ELR (cell line): Measurements from ENCODE around the gene EFHC2.

Source experiments
- DNase-seq: peaks from one replicate; pipeline ENCODE4 v3.0.0-alpha.2; 2015; ENCODE audit warnings: low read depth

EFHC2 gene

GRCh38 chrX:44343412-44344141 is at the start of gene EFHC2:
EFHC2 (minus strand) TSS chrX:44343672; CDS start chrX:44343588, 84 bp downstream.
- DNase-seq: peak; percentile 40

GRCh38 chrX:44392767-44393166 is 49.3 kb upstream of the EFHC2 start:
- DNase-seq: no peak

GRCh38 chrX:44384688-44385338 is 41.3 kb upstream of the EFHC2 start:
- DNase-seq: no peak

GRCh38 chrX:44382871-44383270 is 39.4 kb upstream of the EFHC2 start:
- peak; percentile 2 for DNase-seq

- no peak for DNase-seq
Measured at GRCh38 chrX:44352758-44353157, 9.3 kb upstream of the EFHC2 start.

GRCh38 chrX:44349561-44349960 is 6.1 kb upstream of the EFHC2 start:
- DNase-seq: no peak

- no peak for DNase-seq
Measured at GRCh38 chrX:44344687-44345086, 1.2 kb upstream of the EFHC2 start.

- no peak for DNase-seq
Measured at GRCh38 chrX:44344194-44344593, 722 bp upstream of the EFHC2 start.

GRCh38 chrX:44342866-44343265 is 606 bp downstream of the EFHC2 start:
- DNase-seq: no peak

- no peak for DNase-seq
Measured at GRCh38 chrX:44338361-44338760, 5.1 kb downstream of the EFHC2 start.

- DNase-seq: no peak
Measured at GRCh38 chrX:44332437-44332836, 11.0 kb downstream of the EFHC2 start.

- no peak for DNase-seq
Measured at GRCh38 chrX:44330227-44330626, 13.2 kb downstream of the EFHC2 start.

GRCh38 chrX:44319550-44319949 is 23.9 kb downstream of the EFHC2 start:
- no peak for DNase-seq

GRCh38 chrX:44317181-44317580 is 26.3 kb downstream of the EFHC2 start:
- peak; percentile 3 for DNase-seq

GRCh38 chrX:44314808-44315207 is 28.7 kb downstream of the EFHC2 start:
- DNase-seq: no peak

GRCh38 chrX:44314259-44314734 is 29.2 kb downstream of the EFHC2 start:
- peak; percentile 30 for DNase-seq

- no peak for DNase-seq
Measured at GRCh38 chrX:44312421-44312820, 31.1 kb downstream of the EFHC2 start.

GRCh38 chrX:44310227-44310626 is 33.2 kb downstream of the EFHC2 start:
- DNase-seq: no peak

- DNase-seq: no peak
Measured at GRCh38 chrX:44308869-44309268, 34.6 kb downstream of the EFHC2 start.

- DNase-seq: peak; percentile 9
Measured at GRCh38 chrX:44306356-44306755, 37.1 kb downstream of the EFHC2 start.

GRCh38 chrX:44305921-44306320 is 37.6 kb downstream of the EFHC2 start:
- no peak for DNase-seq

GRCh38 chrX:44303119-44303518 is 40.4 kb downstream of the EFHC2 start:
- no peak for DNase-seq

- no peak for DNase-seq
Measured at GRCh38 chrX:44299177-44299576, 44.3 kb downstream of the EFHC2 start.
